ENCODE measurements around the gene FRMD4A. TPM values are rescaled to one million over a fixed set of nuclear protein-coding genes. Genes with fewer than 3 reads are reported as not detected.
"Not testable (repeated sequence)": the region's sequence is repeated elsewhere in the genome, so short reads cannot be mapped to it uniquely, and the experiment has no call there.

FRMD4A gene
- total RNA-seq, 1 experiment from 2014 or later = 17.1 TPM

GRCh38 chr10:13784067-13784466 lies 546.7 kb downstream of the FRMD4A start:
- DNase-seq = no peak
- Histone ChIP-seq H3K27me3 (no peaks in the 10 kb centered on the region), H3K27ac (no peak overlapping the region), H3K9me3 (replicated peaks) (no peaks in the 10 kb centered on the region), H3K4me1 (peaks cover 17% of the 10 kb centered on the region), H3K36me3 (no peaks in the 10 kb centered on the region), H3K4me3 (no peak overlapping the region)

- no peaks in the 10 kb centered on the region for H3K9me3 ChIP-seq (replicated peaks)
- no peaks in the 10 kb centered on the region for H3K27me3 ChIP-seq
- H3K36me3 ChIP-seq = no peaks in the 10 kb centered on the region
- DNase-seq = no peak
- H3K4me1 ChIP-seq = peaks cover 4% of the 10 kb centered on the region; the same call in 1 of the 2 replicates
- no peak overlapping the region for H3K27ac ChIP-seq
- H3K4me3 ChIP-seq = no peak overlapping the region
Measured at GRCh38 chr10:13779748-13780147, 551.0 kb downstream of the FRMD4A start.

GRCh38 chr10:13778693-13778960 lies 552.1 kb downstream of the FRMD4A start:
- not testable (repeated sequence) for H3K4me1 ChIP-seq; H3K27me3 ChIP-seq; H3K36me3 ChIP-seq; DNase-seq; H3K4me3 ChIP-seq; H3K27ac ChIP-seq; H3K9me3 ChIP-seq (replicated peaks)

GRCh38 chr10:13776861-13777311 lies 553.8 kb downstream of the FRMD4A start:
- H3K9me3 ChIP-seq (replicated peaks) = no peaks in the 10 kb centered on the region
- H3K36me3 ChIP-seq = no peaks in the 10 kb centered on the region
- DNase-seq = no peak
- H3K27ac ChIP-seq = no peak overlapping the region
- H3K4me3 ChIP-seq = no peak overlapping the region
- no peaks in the 10 kb centered on the region for H3K27me3 ChIP-seq
- no peaks in the 10 kb centered on the region for H3K4me1 ChIP-seq

GRCh38 chr10:13775786-13776775 lies 554.6 kb downstream of the FRMD4A start:
- no peaks in the 10 kb centered on the region for H3K9me3 ChIP-seq (replicated peaks)
- no peak overlapping the region for H3K4me3 ChIP-seq
- H3K36me3 ChIP-seq = no peaks in the 10 kb centered on the region
- no peak for DNase-seq
- no peaks in the 10 kb centered on the region for H3K4me1 ChIP-seq
- H3K27ac ChIP-seq = no peak overlapping the region
- no peaks in the 10 kb centered on the region for H3K27me3 ChIP-seq

GRCh38 chr10:13774303-13774893 lies 556.3 kb downstream of the FRMD4A start:
- Histone ChIP-seq H3K9me3 (replicated peaks) (no peaks in the 10 kb centered on the region), H3K4me1 (no peaks in the 10 kb centered on the region), H3K27ac (no peak overlapping the region), H3K27me3 (no peaks in the 10 kb centered on the region), H3K36me3 (no peaks in the 10 kb centered on the region), H3K4me3 (no peak overlapping the region)
- no peak for DNase-seq

GRCh38 chr10:13773496-13774170 lies 557.1 kb downstream of the FRMD4A start:
- DNase-seq = no peak
- Histone ChIP-seq H3K9me3 (replicated peaks) (no peaks in the 10 kb centered on the region), H3K4me3 (no peak overlapping the region), H3K27ac (no peak overlapping the region), H3K4me1 (no peaks in the 10 kb centered on the region), H3K27me3 (no peaks in the 10 kb centered on the region), H3K36me3 (no peaks in the 10 kb centered on the region)

- Histone ChIP-seq H3K4me3 (no peak overlapping the region), H3K36me3 (no peaks in the 10 kb centered on the region), H3K4me1 (no peaks in the 10 kb centered on the region), H3K27ac (no peak overlapping the region), H3K27me3 (no peaks in the 10 kb centered on the region), H3K9me3 (replicated peaks) (no peaks in the 10 kb centered on the region)
- DNase-seq = no peak
Measured at GRCh38 chr10:13773043-13773442, 557.7 kb downstream of the FRMD4A start.

- Histone ChIP-seq H3K4me1 (no peaks in the 10 kb centered on the region), H3K36me3 (no peaks in the 10 kb centered on the region), H3K9me3 (replicated peaks) (no peaks in the 10 kb centered on the region), H3K27ac (no peak overlapping the region), H3K4me3 (no peak overlapping the region), H3K27me3 (no peaks in the 10 kb centered on the region)
- DNase-seq = no peak
Measured at GRCh38 chr10:13771992-13772391, 558.7 kb downstream of the FRMD4A start.

- H3K27me3 ChIP-seq = no peaks in the 10 kb centered on the region
- no peaks in the 10 kb centered on the region for H3K9me3 ChIP-seq (replicated peaks)
- H3K36me3 ChIP-seq = no peaks in the 10 kb centered on the region
- no peak overlapping the region for H3K27ac ChIP-seq
- H3K4me1 ChIP-seq = no peaks in the 10 kb centered on the region
- no peak for DNase-seq
- H3K4me3 ChIP-seq = no peak overlapping the region
Measured at GRCh38 chr10:13770760-13771493, 559.8 kb downstream of the FRMD4A start.

GRCh38 chr10:13769946-13770345 lies 560.8 kb downstream of the FRMD4A start:
- DNase-seq = no peak
- no peak overlapping the region for H3K27ac ChIP-seq
- H3K4me1 ChIP-seq = no peaks in the 10 kb centered on the region
- no peaks in the 10 kb centered on the region for H3K27me3 ChIP-seq
- no peaks in the 10 kb centered on the region for H3K9me3 ChIP-seq (replicated peaks)
- no peak overlapping the region for H3K4me3 ChIP-seq
- no peaks in the 10 kb centered on the region for H3K36me3 ChIP-seq

GRCh38 chr10:13767676-13768178 lies 563.0 kb downstream of the FRMD4A start:
- DNase-seq = no peak
- H3K27ac ChIP-seq = no peak overlapping the region
- no peaks in the 10 kb centered on the region for H3K9me3 ChIP-seq (replicated peaks)
- H3K36me3 ChIP-seq = no peaks in the 10 kb centered on the region
- no peak overlapping the region for H3K4me3 ChIP-seq
- no peaks in the 10 kb centered on the region for H3K27me3 ChIP-seq
- no peaks in the 10 kb centered on the region for H3K4me1 ChIP-seq

- H3K9me3 ChIP-seq (replicated peaks); H3K36me3 ChIP-seq: not testable (repeated sequence)
Measured at GRCh38 chr10:13767148-13767547, 563.6 kb downstream of the FRMD4A start.

GRCh38 chr10:13765641-13766341 lies 564.9 kb downstream of the FRMD4A start:
- Histone ChIP-seq H3K9me3 (replicated peaks) (no peaks in the 10 kb centered on the region), H3K27me3 (no peaks in the 10 kb centered on the region), H3K4me1 (no peaks in the 10 kb centered on the region), H3K36me3 (no peaks in the 10 kb centered on the region), H3K4me3 (no peak overlapping the region), H3K27ac (no peak overlapping the region)
- no peak for DNase-seq

More at GRCh38 chr10:13767148-13767547, 563.6 kb downstream of the FRMD4A start:
- H3K4me3 ChIP-seq, H3K27me3 ChIP-seq, DNase-seq, H3K27ac ChIP-seq, H3K4me1 ChIP-seq: not testable (repeated sequence)
